WTC11 (cell line): Measurements from ENCODE around the gene DTNB.

Experiments
- ATF2 ChIP-seq: sonication (generic); formaldehyde crosslinking; IDR thresholded peaks from 2 replicates; pipeline ENCODE4 v1.8.1; 2022; ENCODE audit warnings: low read depth, missing genetic modification reagents, borderline replicate concordance
- CREB1 ChIP-seq: sonication (generic); formaldehyde crosslinking; IDR thresholded peaks from 2 replicates; pipeline ENCODE4 v1.8.0; 2023; ENCODE audit warnings: mild to moderate bottlenecking, missing genetic modification reagents
- CTCF ChIP-seq: fragments of 200-600 bp; IDR thresholded peaks from 2 replicates; pipeline ENCODE4 v1.8.0; 2022; ENCODE audit warnings: antibody characterized with exemption
- E2F1 ChIP-seq: sonication (generic); formaldehyde crosslinking; IDR thresholded peaks from 2 replicates; pipeline ENCODE4 v1.8.0; 2022; ENCODE audit warnings: mild to moderate bottlenecking, missing genetic modification reagents
- KAT7 ChIP-seq: sonication (generic); formaldehyde crosslinking; IDR thresholded peaks from 2 replicates; pipeline ENCODE4 v1.8.1; 2023; ENCODE audit warnings: missing genetic modification reagents, mild to moderate bottlenecking, borderline replicate concordance
- MAX ChIP-seq: sonication (generic); formaldehyde crosslinking; IDR thresholded peaks from 2 replicates; pipeline ENCODE4 v1.8.0; 2022; ENCODE audit warnings: mild to moderate bottlenecking, missing genetic modification reagents
- NFYB ChIP-seq: sonication (generic); formaldehyde crosslinking; conservative IDR thresholded peaks from 2 replicates; pipeline ENCODE4 v1.8.0; 2022; ENCODE audit warnings: low read depth, missing genetic modification reagents
- OVOL2 ChIP-seq: fragments of 250-450 bp; sonication (Bioruptor Pico); IDR thresholded peaks from 2 replicates; pipeline ENCODE4 v1.9.0; 2021; ENCODE audit warnings: mild to moderate bottlenecking, borderline replicate concordance
- SMAD3 ChIP-seq: sonication (generic); formaldehyde crosslinking; IDR thresholded peaks from 2 replicates; pipeline ENCODE4 v1.8.0; 2022; ENCODE audit warnings: missing genetic modification reagents, mild to moderate bottlenecking, borderline replicate concordance
- ZNF138 ChIP-seq: sonication (generic); formaldehyde crosslinking; conservative IDR thresholded peaks from 2 replicates; pipeline ENCODE4 v1.8.1; 2022; ENCODE audit warnings: mild to moderate bottlenecking, moderate library complexity, missing genetic modification reagents
- ZNF232 ChIP-seq: sonication (generic); formaldehyde crosslinking; IDR thresholded peaks from 2 replicates; pipeline ENCODE4 v1.8.0; 2022; ENCODE audit warnings: mild to moderate bottlenecking, missing genetic modification reagents

GRCh38 chr2:25421820-25422411 is 251.5 kb downstream of the DTNB start:
- TF ChIP-seq CTCF (no peak), E2F1 (CRISPR knock-in tag) (no peak), ZNF232 (CRISPR knock-in tag) (no peak), CREB1 (no peak), OVOL2 (no peak), KAT7 (CRISPR knock-in tag) (no peak), MAX (CRISPR knock-in tag) (no peak), ZNF138 (CRISPR knock-in tag) (no peak), SMAD3 (CRISPR knock-in tag) (no peak), NFYB (CRISPR knock-in tag) (no peak), ATF2 (CRISPR knock-in tag) (no peak)
